Esophagus muscularis mucosa (tissue), 4 donors: Measurements from ENCODE around the gene TLK2. TPM values are rescaled to one million over a fixed set of nuclear protein-coding genes. Genes with fewer than 3 reads are reported as not detected.

Source experiments
- DNase-seq: peaks from one replicate; pipeline ENCODE4 v3.0.0-alpha.2; 2017; ENCODE audit errors: extremely low spot score
- H3K27ac ChIP-seq, 4 donors: fragments of 200-600 bp; sonication (generic); replicated peaks in 1 of 4; 1 replicate in 3 of 4; 2 replicates in 1 of 4; pipeline ENCODE4 v1.5.1; 2016 to 2019; ENCODE audit warnings: mild to moderate bottlenecking in 1 of 4
- H3K27me3 ChIP-seq, 4 donors: fragments of 200-600 bp; sonication (generic); one replicate each; pipeline versions ENCODE4 v1.5.1 to v1.6.0; 2016 to 2019
- H3K36me3 ChIP-seq, 4 donors: fragments of 200-600 bp; sonication (generic); one replicate each; pipeline ENCODE4 v1.5.1; 2016 to 2019
- H3K4me1 ChIP-seq, 4 donors: fragments of 200-600 bp; sonication (generic); one replicate each; pipeline ENCODE4 v1.5.1; 2016 to 2019
- H3K4me3 ChIP-seq, 4 donors: fragments of 200-600 bp; sonication (generic); 1 replicate in 2 of 4; 2 replicates in 2 of 4; pipeline ENCODE4 v1.5.1; 2016 to 2019; ENCODE audit warnings: mild to moderate bottlenecking in 4 of 4, moderate library complexity in 1 of 4
- H3K9me3 ChIP-seq, 4 donors: fragments of 200-600 bp; sonication (generic); 1 replicate in 3 of 4; 2 replicates in 1 of 4; pipeline ENCODE4 v1.5.1; 2016 to 2019
- CTCF ChIP-seq, 3 experiments: fragments of 200-600 bp in 2 of 3; fragments of 450-650 bp in 1 of 3; sonication (generic) in 2 of 3; IDR thresholded peaks; one replicate each; pipeline ENCODE4 v1.5.1; 2017 to 2019; ENCODE audit warnings: antibody characterized with exemption in 3 of 3, mild to moderate bottlenecking in 2 of 3, moderate library complexity in 1 of 3
- EP300 ChIP-seq: sonication (generic); formaldehyde crosslinking; IDR thresholded peaks from one replicate; pipeline ENCODE4 v1.6.1; 2017; ENCODE audit warnings: antibody characterized with exemption
- POLR2A ChIP-seq: fragments of 450-650 bp; IDR thresholded peaks from one replicate; pipeline ENCODE4 v1.6.1; 2017; ENCODE audit warnings: antibody characterized with exemption, moderate library complexity, mild to moderate bottlenecking, low read depth
- POLR2AphosphoS5 ChIP-seq, 2 donors: sonication (generic); formaldehyde crosslinking; IDR thresholded peaks; one replicate each; pipeline ENCODE4 v1.6.1; 2017; ENCODE audit warnings: antibody characterized with exemption in 2 of 2
- WGBS: methylation state at CpG from one replicate; pipeline ENCODE4 v1.1.5; 2018; 5-methylcytosine and 5-hydroxymethylcytosine counted together
- intact Hi-C: fragments of 100-400 bp; cut with DNase I; formaldehyde crosslinking; loops from one replicate; pipeline ENCODE4 v1.15.1; 2023
- total RNA-seq, 4 donors: library from RNA; depleted of rRNA; stranded (reverse); fragments of >200 nt; gene quantifications; one replicate each; pipeline versions ENCODE4 v1.1.0 to v1.2.1, GENCODE V29; 2016

TLK2 gene
- total RNA-seq, 4 donors from 2014 or later = 35.3 to 43.2 (median 38.3) TPM

GRCh38 chr17:62576382-62576781 lies 97.8 kb downstream of the TLK2 start:
- Histone ChIP-seq H3K4me1 (peaks cover 0 to 13% (median 3%) of the 10 kb centered on the region in 4 donors), H3K36me3 (peaks cover 10 to 80% (median 57%) of the 10 kb centered on the region in 4 donors), H3K4me3 (no peak overlapping the region), H3K27ac (no peak overlapping the region), H3K9me3 (no peaks in the 10 kb centered on the region), H3K27me3 (no peaks in the 10 kb centered on the region)
- intact Hi-C loops = no loop called here
- TF ChIP-seq CTCF (IDR thresholded peaks at IDR 0.05) (no peak), EP300 (no peak), POLR2AphosphoS5 (IDR thresholded peaks at IDR 0.05) (no peak)
- 100% methylated on average over 1 of the region's 1 CpG for WGBS
- no peak for DNase-seq

GRCh38 chr17:62578757-62579487 lies 100.3 kb downstream of the TLK2 start:
- TF ChIP-seq POLR2AphosphoS5 (IDR thresholded peaks at IDR 0.05) = no peak
- no peak for TF ChIP-seq EP300
- TF ChIP-seq POLR2A = no peak
- TF ChIP-seq CTCF (IDR thresholded peaks at IDR 0.05) = no peak
- Histone ChIP-seq H3K4me1 (no peaks in the 10 kb centered on the region), H3K27ac (no peak overlapping the region), H3K4me3 (no peak overlapping the region), H3K9me3 (no peaks in the 10 kb centered on the region), H3K27me3 (no peaks in the 10 kb centered on the region), H3K36me3 (peaks cover 10 to 91% (median 67%) of the 10 kb centered on the region in 4 donors)
- 88% methylated on average over 2 of the region's 2 CpGs for WGBS
- intact Hi-C loops = no loop called here
- DNase-seq = no peak

GRCh38 chr17:62580947-62581346 lies 102.3 kb downstream of the TLK2 start:
- 92% methylated on average over 2 of the region's 2 CpGs for WGBS
- Histone ChIP-seq H3K36me3 (peaks cover 4 to 88% (median 57%) of the 10 kb centered on the region in 4 donors), H3K27me3 (no peaks in the 10 kb centered on the region), H3K4me1 (no peaks in the 10 kb centered on the region), H3K4me3 (no peak overlapping the region), H3K27ac (no peak overlapping the region), H3K9me3 (no peaks in the 10 kb centered on the region)
- intact Hi-C loops = no loop called here
- TF ChIP-seq POLR2A = no peak
- TF ChIP-seq POLR2AphosphoS5 (IDR thresholded peaks at IDR 0.05) = no peak
- TF ChIP-seq CTCF (IDR thresholded peaks at IDR 0.05) = no peak
- no peak for TF ChIP-seq EP300
- DNase-seq = no peak

- Histone ChIP-seq H3K27me3 (no peaks in the 10 kb centered on the region), H3K9me3 (no peaks in the 10 kb centered on the region), H3K4me1 (no peaks in the 10 kb centered on the region), H3K27ac (no peak overlapping the region), H3K36me3 (peaks cover 11 to 88% (median 61%) of the 10 kb centered on the region in 4 donors), H3K4me3 (no peak overlapping the region)
- DNase-seq = no peak
- 45% methylated on average over 1 of the region's 1 CpG for WGBS
- TF ChIP-seq POLR2AphosphoS5 (IDR thresholded peaks at IDR 0.05) (no peak), CTCF (IDR thresholded peaks at IDR 0.05) (no peak), POLR2A (no peak), EP300 (no peak)
- intact Hi-C loops = no loop called here
Observed at GRCh38 chr17:62581764-62582163, 103.1 kb downstream of the TLK2 start.

- Histone ChIP-seq H3K9me3 (no peaks in the 10 kb centered on the region), H3K4me3 (no peak overlapping the region), H3K36me3 (peaks cover 28 to 94% (median 63%) of the 10 kb centered on the region in 4 donors), H3K27me3 (no peaks in the 10 kb centered on the region), H3K4me1 (no peaks in the 10 kb centered on the region), H3K27ac (no peak overlapping the region)
- 94% methylated on average over 2 of the region's 2 CpGs for WGBS
- intact Hi-C loops = no loop called here
- DNase-seq = no peak
- TF ChIP-seq CTCF (IDR thresholded peaks at IDR 0.05) (no peak), POLR2AphosphoS5 (IDR thresholded peaks at IDR 0.05) (no peak), EP300 (no peak), POLR2A (no peak)
Observed at GRCh38 chr17:62587554-62587953, 108.9 kb downstream of the TLK2 start.
